ENCODE measurements around the gene CAPN7.

- TF ChIP-seq GATA2 (IDR thresholded peaks at IDR 0.05; ENCODE audit: low read depth, low read length) = peak; percentile 10; the same call in 1 of the 2 replicates
- no peak for TF ChIP-seq GATA3 (IDR thresholded peaks at IDR 0.05; ENCODE audit: low read depth, low read length)
Observed at GRCh38 chr3:15205934-15206661, at the start of gene CAPN7.

Data from SH-SY5Y (cell line).